HG02938 (cell line): Measurements from ENCODE around the gene STAB1.
"Not testable (repeated sequence)": the region's sequence is repeated elsewhere in the genome, so short reads cannot be mapped to it uniquely, and the experiment has no call there.

Experiments
- ATAC-seq: cut with Tn5 transposase; IDR thresholded peaks from one replicate; pipeline ENCODE4 v1.9.1; 2021; ENCODE audit warnings: mild to moderate bottlenecking, moderate library complexity; ENCODE audit not compliant: unreplicated experiment

The STAB1 gene

DNA sequence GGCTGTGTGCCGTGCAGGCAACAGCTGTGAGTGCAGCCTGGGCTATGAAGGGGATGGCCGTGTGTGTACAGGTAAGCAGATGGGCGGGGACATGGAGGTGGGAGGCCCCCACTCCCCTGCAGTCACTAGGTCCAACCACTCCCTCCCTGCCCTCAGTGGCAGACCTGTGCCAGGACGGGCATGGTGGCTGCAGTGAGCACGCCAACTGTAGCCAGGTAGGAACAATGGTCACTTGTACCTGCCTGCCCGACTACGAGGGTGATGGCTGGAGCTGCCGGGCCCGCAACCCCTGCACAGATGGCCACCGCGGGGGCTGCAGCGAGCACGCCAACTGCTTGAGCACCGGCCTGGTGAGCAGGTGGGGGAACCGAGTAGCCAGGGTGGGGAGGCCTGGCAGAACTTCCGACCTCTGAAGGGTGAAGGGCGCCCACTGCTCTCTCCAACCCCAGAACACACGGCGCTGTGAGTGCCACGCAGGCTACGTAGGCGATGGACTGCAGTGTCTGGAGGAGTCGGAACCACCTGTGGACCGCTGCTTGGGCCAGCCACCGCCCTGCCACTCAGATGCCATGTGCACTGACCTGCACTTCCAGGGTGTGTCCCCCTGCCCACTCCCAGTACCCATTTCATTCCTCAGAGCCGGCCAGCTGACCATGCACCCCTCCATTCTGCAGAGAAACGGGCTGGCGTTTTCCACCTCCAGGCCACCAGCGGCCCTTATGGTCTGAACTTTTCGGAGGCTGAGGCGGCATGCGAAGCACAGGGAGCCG, 26.9 kb downstream of the STAB1 start:
- ATAC-seq: no peak

DNA sequence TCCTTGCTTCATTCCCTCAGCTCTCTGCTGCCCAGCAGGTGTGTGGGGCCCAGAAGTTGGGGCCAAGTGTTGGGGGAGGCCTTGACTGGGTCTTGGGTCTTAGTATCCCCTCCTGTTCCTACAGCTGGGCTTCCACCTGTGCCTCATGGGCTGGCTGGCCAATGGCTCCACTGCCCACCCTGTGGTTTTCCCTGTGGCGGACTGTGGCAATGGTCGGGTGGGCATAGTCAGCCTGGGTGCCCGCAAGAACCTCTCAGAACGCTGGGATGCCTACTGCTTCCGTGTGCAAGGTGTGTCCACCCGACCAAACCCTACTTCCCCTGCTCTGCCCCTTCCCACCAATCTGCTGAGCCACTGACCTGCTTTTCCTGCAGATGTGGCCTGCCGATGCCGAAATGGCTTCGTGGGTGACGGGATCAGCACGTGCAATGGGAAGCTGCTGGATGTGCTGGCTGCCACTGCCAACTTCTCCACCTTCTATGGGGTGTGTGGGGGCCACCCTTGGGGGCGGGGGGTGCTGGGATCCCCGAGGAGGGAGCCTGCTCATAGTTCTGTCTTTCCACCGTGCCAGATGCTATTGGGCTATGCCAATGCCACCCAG, 27.6 kb downstream of the STAB1 start:
- ATAC-seq: no peak

DNA sequence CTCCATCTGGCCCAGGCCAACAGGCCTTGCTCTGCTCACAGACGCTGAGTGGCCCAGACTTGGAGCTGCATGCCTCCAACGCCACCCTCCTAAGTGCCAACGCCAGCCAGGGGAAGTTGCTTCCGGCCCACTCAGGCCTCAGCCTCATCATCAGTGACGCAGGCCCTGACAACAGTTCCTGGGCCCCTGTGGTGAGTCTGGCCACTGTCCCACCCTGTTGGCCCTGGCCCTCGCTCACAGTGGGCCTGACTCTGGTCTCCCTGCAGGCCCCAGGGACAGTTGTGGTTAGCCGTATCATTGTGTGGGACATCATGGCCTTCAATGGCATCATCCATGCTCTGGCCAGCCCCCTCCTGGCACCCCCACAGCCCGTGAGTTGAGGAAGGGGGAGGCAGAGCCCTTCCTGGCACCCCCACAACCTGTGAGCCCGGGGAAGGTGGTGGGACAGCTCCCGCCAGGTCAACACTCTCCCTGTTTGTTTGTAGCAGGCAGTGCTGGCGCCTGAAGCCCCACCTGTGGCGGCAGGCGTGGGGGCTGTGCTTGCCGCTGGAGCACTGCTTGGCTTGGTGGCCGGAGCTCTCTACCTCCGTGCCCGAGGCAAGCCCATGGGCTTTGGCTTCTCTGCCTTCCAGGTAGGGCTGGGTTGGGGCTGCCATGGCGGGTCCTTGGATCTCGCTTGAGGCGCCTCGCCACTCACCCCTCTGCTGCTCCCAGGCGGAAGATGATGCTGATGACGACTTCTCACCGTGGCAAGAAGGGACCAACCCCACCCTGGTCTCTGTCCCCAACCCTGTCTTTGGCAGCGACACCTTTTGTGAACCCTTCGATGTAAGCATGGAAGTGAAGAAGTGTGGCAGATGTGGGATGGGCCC, 28.5 kb downstream of the STAB1 start:
- ATAC-seq: no peak

GRCh38 chr3:52524258-52524751, 29.2 kb downstream of the STAB1 start:
- no peak for ATAC-seq

GRCh38 chr3:52524752-52525679, 29.9 kb downstream of the STAB1 start:
- no peak for ATAC-seq

DNA sequence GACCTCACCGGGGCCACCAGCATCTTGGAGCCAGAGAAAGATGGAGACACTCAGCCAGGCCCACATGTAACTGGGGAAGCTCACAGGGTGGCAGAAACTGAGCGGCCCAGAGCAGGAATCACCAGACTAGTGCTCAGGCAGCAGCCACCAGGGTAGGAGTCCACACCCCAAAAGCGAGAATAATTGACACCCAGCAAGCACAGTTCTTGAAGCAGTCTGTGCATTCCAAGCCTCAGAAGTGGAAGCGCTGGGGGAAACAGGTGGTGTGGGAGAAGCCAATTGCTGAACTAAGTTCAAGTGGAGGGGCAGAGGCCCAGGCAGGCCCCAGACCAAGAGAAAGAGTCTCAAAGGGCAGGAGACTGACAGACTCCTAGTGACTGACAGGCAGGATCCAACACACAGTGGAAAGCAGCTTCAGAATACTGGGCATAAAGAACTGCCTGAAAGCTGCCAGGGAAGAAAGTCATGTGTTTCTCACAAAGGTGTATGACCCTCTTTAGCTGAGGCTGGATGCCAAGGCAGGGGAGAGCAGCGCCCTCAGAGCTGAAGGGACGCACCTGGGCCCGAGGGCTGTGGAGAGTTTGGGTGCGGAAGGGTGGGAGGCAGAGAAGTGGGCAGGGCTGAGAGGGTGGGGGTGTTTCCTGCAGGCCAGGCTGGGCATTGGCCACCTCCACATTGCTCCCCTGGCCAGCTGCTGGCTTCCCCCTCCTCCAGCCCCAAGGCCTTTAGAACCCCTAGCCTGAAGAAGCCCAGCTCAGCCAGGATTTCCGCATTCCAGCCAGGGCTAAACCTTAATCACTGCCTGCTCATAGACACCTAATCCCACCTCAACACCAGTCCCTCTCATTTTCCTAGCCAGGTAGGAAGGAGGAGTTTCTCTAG, 30.8 kb downstream of the STAB1 start:
- ATAC-seq: no peak

- ATAC-seq: not testable (repeated sequence)
Measured at GRCh38 chr3:52526671-52527038, 31.5 kb downstream of the STAB1 start.

- no peak for ATAC-seq
Measured at GRCh38 chr3:52527039-52527731, 32.0 kb downstream of the STAB1 start.

GRCh38 chr3:52527732-52528585, 32.8 kb downstream of the STAB1 start:
- no peak for ATAC-seq

GRCh38 chr3:52528586-52529375, 33.6 kb downstream of the STAB1 start:
- ATAC-seq: no peak

DNA sequence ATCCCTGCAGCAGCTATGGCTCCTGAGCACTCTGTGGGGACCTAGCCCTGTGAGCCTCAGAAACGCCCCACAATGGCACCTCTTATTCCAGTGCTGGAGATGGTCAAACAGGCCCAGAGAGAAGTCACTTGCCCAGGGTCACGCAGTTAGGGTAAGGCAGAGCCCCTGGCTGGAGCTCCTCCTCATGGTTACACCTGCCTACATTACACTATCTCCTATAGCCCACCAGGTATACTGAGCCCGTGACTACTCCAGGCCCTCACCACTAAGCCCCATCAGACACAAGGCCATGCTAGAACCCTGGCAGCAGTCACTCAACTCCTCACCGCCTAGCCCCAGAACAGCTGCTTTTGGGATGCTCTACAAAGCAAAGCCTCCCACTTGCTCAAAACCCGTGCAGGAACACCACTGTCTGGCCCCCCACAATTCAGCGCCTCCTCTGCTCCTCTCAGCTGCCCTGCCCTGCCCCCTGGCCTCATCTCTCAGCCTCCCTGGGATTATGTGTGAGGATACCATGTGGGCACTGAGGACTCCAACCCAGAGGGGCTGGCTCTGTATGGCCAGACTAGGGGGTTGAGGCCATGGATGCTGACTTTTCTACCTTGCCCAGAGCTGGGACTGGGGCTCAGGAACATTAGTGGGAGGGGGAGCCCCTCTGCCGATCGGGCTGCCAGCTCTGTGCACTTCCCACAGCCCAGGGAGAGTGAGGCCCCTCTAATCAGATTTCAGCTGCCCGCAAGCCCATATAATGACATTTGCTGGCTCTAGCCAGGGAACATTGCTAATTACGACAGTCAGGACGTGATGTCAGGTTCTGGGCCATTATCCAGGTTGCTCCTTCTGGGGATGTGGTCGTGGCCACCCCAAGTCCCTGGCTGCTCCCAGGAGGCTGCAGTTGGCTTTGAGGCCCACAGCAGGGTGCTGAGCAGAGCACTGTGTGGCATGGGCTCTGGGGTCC, 34.5 kb downstream of the STAB1 start:
- ATAC-seq: no peak

DNA sequence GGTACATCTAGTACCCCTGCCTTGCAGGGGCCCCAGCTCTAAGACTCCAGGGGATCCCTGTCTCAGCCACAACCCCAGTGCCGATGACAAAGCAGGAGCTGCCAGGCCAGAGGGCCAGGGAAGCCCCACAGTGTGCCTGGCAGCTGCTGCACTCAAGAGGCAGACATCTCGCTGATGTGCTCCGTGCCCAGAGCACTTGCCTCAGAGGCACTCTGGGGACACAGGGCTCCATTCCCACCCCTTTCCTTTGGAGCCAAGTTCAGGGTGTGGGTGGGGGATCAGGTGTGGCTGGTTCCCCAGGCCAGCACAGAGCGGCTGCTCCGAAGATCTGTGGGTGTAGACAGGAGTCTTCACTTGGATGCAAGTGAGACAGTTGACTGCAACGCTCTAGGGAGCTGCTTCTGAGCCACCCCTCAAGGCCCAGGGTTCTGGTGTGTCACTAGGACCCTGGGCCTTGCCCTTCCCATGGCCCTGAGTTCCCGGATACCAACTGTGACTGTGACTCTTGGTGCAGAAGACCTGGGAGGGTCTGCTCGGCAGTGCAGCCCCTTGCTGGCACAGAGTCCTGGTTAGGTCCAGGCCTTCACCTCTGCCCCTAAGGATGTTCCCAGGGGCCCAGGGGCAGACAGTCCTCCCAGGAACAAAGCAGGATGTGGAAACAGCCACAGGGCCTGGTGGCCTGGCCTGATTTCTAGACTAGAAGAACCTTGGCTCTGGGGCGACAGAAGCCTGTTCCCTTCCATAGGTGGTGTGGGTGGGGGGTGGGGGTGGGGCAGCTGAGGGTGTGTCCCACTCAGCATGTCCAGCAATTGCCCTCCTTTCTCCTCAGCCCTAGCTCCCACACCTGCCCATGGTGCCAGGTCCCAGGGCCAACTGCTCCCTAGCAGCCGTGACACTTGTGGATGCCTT, 36.0 kb downstream of the STAB1 start:
- ATAC-seq: no peak

DNA sequence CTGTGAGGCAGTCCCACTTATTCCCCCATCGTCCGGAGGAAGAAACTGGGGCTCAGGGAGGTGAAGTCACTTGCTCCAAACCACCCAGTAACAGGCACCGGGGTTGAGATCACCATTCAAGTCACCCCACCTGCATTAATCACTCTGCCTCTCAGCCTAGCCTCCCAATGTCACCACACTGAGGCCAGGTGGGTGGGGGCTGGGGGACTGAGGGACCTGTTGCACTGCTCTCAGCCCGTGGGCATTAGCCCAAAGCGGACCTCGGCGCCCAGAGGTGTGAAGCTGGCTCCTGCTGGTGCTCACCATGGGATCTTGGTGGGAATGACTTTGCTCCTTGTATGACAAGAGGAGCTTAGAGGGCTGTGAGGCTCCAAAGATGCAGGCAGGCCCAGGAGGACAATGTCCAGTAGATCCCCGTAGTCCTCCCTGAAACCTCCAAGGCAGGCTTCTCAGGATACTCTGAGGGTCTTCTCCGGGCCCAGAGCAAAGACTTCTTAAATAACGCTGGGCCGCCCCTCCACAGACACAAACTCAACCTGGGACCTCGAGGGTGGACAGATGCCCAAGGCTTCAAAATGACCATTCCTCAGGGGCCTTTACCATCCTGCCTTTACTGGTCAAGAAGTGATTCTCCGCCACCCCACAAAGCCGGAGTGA, 36.9 kb downstream of the STAB1 start:
- no peak for ATAC-seq

GRCh38 chr3:52532517-52532837, 37.3 kb downstream of the STAB1 start:
- no peak for ATAC-seq
